ENCODE results near the gene ILK. TPM values are rescaled to one million over a fixed set of nuclear protein-coding genes. Genes with fewer than 3 reads are reported as not detected.

The ILK gene
- total RNA-seq, 6 experiments from 2014 or later: 195 to 245 (median 223) TPM

GRCh38 chr11:6629892-6630631 lies 26.5 kb downstream of the ILK start:
- Mint-ChIP-seq H3K36me3 (ENCODE audit: low read depth) (no peaks in the 10 kb centered on the region), H3K9me3 (no peaks in the 10 kb centered on the region), H3K27ac (no peak overlapping the region), H3K4me1 (ENCODE audit: low read depth) (no peaks in the 10 kb centered on the region), H3K4me3 (no peak overlapping the region), H3K27me3 (ENCODE audit: insufficient read depth) (no peaks in the 10 kb centered on the region; the same call in 1 of the 2 replicates)
- TF ChIP-seq CTCF (IDR thresholded peaks at IDR 0.05): no peak
- DNase-seq: no peak

GRCh38 chr11:6630632-6631291 lies 27.2 kb downstream of the ILK start:
- no peak for TF ChIP-seq CTCF (IDR thresholded peaks at IDR 0.05)
- Mint-ChIP-seq H3K27me3 (ENCODE audit: insufficient read depth) (no peaks in the 10 kb centered on the region; the same call in 1 of the 2 replicates), H3K9me3 (no peaks in the 10 kb centered on the region), H3K4me1 (ENCODE audit: low read depth) (no peaks in the 10 kb centered on the region), H3K36me3 (ENCODE audit: low read depth) (no peaks in the 10 kb centered on the region), H3K27ac (no peak overlapping the region), H3K4me3 (no peak overlapping the region)
- no peak for DNase-seq

- no peaks in the 10 kb centered on the region for H3K4me1 Mint-ChIP-seq (ENCODE audit: low read depth)
- H3K36me3 Mint-ChIP-seq (ENCODE audit: low read depth): no peaks in the 10 kb centered on the region
- H3K4me3 Mint-ChIP-seq: no peak overlapping the region
- no peaks in the 10 kb centered on the region for H3K9me3 Mint-ChIP-seq
- H3K27me3 Mint-ChIP-seq (ENCODE audit: insufficient read depth): no peaks in the 10 kb centered on the region; the same call in 1 of the 2 replicates
- no peak for DNase-seq
- TF ChIP-seq CTCF (IDR thresholded peaks at IDR 0.05): no peak
- no peak overlapping the region for H3K27ac Mint-ChIP-seq
These were observed 27.9 kb downstream of the ILK start for GRCh38 chr11:6631361-6631890.

GRCh38 chr11:6632116-6633073 lies 28.8 kb downstream of the ILK start:
- Mint-ChIP-seq H3K9me3 (no peaks in the 10 kb centered on the region), H3K27me3 (ENCODE audit: insufficient read depth) (no peaks in the 10 kb centered on the region), H3K36me3 (ENCODE audit: low read depth) (no peaks in the 10 kb centered on the region), H3K4me1 (ENCODE audit: low read depth) (no peaks in the 10 kb centered on the region), H3K27ac (no peak overlapping the region), H3K4me3 (no peak overlapping the region)
- TF ChIP-seq CTCF (IDR thresholded peaks at IDR 0.05): no peak
- no peak for DNase-seq
